Muscle layer of duodenum (tissue), 2 donors: ENCODE data around the gene OR52A5.

Experiments used
- H3K27ac ChIP-seq: one replicate; pipeline ENCODE4 v1.7.0; 2013; ENCODE audit warnings: mild to moderate bottlenecking, low read length
- H3K27me3 ChIP-seq: one replicate; pipeline ENCODE4 v1.7.0; 2013; ENCODE audit warnings: low read depth, mild to moderate bottlenecking, control low read depth, low read length
- H3K36me3 ChIP-seq, 2 donors: one replicate each; pipeline ENCODE4 v1.7.0; 2013; ENCODE audit warnings: low read length in 2 of 2, control low read depth in 1 of 2, mild to moderate bottlenecking in 1 of 2; ENCODE audit not compliant: insufficient read depth in 2 of 2, control insufficient read depth in 1 of 2
- H3K4me1 ChIP-seq, 2 donors: one replicate each; pipeline ENCODE4 v1.7.0; 2013; ENCODE audit warnings: low read length in 2 of 2, mild to moderate bottlenecking in 2 of 2, control low read depth in 1 of 2, moderate library complexity in 1 of 2; ENCODE audit not compliant: insufficient read depth in 2 of 2, control insufficient read depth in 1 of 2
- H3K4me3 ChIP-seq, 2 donors: one replicate each; pipeline ENCODE4 v1.7.0; 2013; ENCODE audit warnings: low read length in 2 of 2, low read depth in 1 of 2, mild to moderate bottlenecking in 1 of 2
- H3K9me3 ChIP-seq, 2 donors: one replicate each; pipeline ENCODE4 v1.7.0; 2013; ENCODE audit warnings: low read length in 2 of 2, control low read depth in 1 of 2, mild to moderate bottlenecking in 1 of 2; ENCODE audit not compliant: control insufficient read depth in 1 of 2
- donor health status: healthy.

OR52A5 gene

DNA sequence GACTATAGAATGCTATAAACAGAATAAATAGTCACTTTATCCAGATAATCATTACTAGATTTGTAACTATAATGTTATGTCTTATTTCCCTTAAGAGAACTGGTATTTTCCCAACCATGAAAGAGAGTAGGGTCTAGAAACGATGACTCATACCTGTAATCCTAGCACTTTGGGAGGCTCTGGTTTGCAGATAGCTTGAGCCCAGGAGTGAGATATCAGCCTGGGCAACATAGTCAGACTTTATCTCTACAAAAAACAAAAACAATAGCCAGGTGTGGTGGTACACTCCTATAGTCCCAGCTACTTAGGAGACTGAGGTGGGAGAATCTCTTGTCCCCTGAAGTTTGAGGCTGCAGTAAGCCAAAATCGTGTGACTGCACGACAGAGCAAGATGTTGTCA is 30.9 kb downstream of the OR52A5 start:
- Histone ChIP-seq H3K27me3 (no peaks in the 10 kb centered on the region), H3K27ac (no peak overlapping the region), H3K4me1 (no peaks in the 10 kb centered on the region), H3K9me3 (no peaks in the 10 kb centered on the region), H3K4me3 (no peak overlapping the region), H3K36me3 (no peaks in the 10 kb centered on the region)

- H3K36me3 ChIP-seq = no peaks in the 10 kb centered on the region
- no peaks in the 10 kb centered on the region for H3K4me1 ChIP-seq
- H3K4me3 ChIP-seq = no peak overlapping the region
- no peaks in the 10 kb centered on the region for H3K27me3 ChIP-seq
- no peak overlapping the region for H3K27ac ChIP-seq
- no peaks in the 10 kb centered on the region for H3K9me3 ChIP-seq
These were observed 35.1 kb downstream of the OR52A5 start for GRCh38 chr11:5103066-5103465.

DNA sequence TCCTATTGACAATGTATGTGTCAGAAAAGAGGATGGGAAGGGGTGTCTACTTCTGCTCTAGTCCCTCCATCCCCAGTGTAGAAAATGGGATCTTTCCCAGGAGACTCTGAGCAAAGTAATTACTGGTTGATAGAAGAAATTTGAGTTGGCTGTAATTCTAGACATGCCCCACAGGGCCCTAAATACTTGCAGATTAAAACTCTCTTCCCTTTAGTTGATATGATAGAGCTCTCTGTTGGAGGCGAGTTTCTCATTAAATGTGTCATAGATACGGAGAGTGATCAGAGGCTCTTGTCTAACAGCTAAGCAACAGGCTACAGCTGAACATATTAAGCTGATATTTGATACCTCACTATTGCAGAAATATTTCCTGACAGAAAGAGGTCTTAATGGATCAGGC is 35.9 kb downstream of the OR52A5 start:
- Histone ChIP-seq H3K36me3 (no peaks in the 10 kb centered on the region), H3K27ac (no peak overlapping the region), H3K4me3 (no peak overlapping the region), H3K27me3 (no peaks in the 10 kb centered on the region), H3K9me3 (no peaks in the 10 kb centered on the region), H3K4me1 (no peaks in the 10 kb centered on the region)

DNA sequence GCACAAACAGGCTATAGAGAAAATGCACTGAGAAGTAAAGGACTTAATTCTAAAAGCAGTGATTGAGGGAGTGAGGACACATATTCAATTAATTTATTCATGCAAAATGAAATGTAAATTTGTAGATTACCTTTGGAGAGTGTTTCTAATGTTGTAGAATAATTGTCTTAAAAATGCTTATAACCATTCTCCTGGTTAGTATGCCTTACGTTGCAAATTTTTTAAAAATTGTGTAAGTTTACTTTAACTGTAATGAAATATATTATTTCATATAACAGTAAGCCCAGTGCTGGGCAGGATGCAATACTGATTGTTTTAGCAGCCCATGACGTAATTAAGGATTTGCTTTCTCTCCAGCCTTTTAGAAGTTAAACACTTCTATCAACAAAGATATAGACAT is 42.1 kb downstream of the OR52A5 start:
- H3K27me3 ChIP-seq = no peaks in the 10 kb centered on the region
- no peaks in the 10 kb centered on the region for H3K4me1 ChIP-seq
- H3K36me3 ChIP-seq = no peaks in the 10 kb centered on the region
- H3K27ac ChIP-seq = no peak overlapping the region
- H3K9me3 ChIP-seq = no peaks in the 10 kb centered on the region
- no peak overlapping the region for H3K4me3 ChIP-seq

DNA sequence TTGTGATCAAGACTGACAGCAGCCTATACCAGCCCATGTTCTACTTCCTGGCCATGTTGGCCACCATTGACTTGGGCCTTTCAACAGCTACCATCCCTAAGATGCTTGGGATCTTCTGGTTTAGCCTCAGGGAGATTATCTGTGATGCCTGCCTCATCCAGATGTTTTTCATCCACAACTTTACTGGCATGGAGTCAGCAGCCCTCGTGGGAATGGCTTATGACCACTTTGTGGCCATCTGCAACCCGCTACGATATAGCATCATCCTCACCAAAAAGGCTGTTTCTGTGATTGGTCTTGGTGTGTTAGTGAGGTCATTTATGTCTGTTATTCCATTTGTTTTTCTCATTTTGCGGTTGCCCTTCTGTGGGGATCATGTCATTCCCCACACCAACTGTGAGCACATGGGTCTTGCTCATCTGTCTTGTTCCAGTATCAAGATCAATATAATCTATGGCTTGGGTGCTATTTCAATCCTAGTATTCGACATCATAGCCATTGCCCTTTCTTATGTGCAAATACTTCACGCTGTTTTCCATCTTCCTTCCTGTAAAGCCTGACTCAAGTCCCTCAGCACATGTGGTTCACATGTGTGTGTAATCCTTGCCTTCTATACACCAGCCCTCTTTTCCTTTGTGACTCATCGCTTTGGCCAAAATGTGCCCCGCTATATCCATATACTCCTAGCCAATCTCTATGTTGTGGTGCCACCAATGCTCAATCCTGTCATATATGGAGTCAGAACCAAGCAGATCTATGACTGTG is 45.2 kb downstream of the OR52A5 start:
- no peaks in the 10 kb centered on the region for H3K27me3 ChIP-seq
- H3K27ac ChIP-seq = no peak overlapping the region
- no peaks in the 10 kb centered on the region for H3K9me3 ChIP-seq
- H3K4me3 ChIP-seq = no peak overlapping the region
- no peaks in the 10 kb centered on the region for H3K4me1 ChIP-seq
- no peaks in the 10 kb centered on the region for H3K36me3 ChIP-seq

DNA sequence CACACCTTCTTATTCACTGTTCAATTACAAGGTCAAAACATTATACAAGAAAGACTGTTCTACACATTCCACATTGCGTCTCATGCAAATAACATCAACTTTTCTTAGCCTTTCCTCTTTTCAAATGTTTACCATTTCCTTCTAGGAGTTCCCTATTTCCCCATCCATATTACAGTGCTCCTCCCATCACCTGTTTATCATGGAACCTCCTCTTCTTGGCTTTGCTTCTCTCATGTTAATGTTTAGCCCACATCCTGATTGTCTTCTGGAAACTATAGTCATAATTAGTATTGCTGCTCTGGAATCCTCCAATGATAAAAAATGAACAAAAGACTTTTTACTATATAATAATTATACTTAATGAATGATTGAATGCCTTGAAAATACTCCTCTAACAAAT is 47.5 kb downstream of the OR52A5 start:
- no peaks in the 10 kb centered on the region for H3K36me3 ChIP-seq
- no peak overlapping the region for H3K4me3 ChIP-seq
- H3K9me3 ChIP-seq = no peaks in the 10 kb centered on the region
- no peaks in the 10 kb centered on the region for H3K4me1 ChIP-seq
- no peak overlapping the region for H3K27ac ChIP-seq
- no peaks in the 10 kb centered on the region for H3K27me3 ChIP-seq

GRCh38 chr11:5088556-5088955 is 49.6 kb downstream of the OR52A5 start:
- Histone ChIP-seq H3K4me1 (no peaks in the 10 kb centered on the region), H3K9me3 (no peaks in the 10 kb centered on the region)

GRCh38 chr11:5083602-5084001 is 54.6 kb downstream of the OR52A5 start:
- H3K27me3 ChIP-seq = no peaks in the 10 kb centered on the region
- no peaks in the 10 kb centered on the region for H3K4me1 ChIP-seq
- no peak overlapping the region for H3K4me3 ChIP-seq
- no peak overlapping the region for H3K27ac ChIP-seq
- no peaks in the 10 kb centered on the region for H3K36me3 ChIP-seq
- no peaks in the 10 kb centered on the region for H3K9me3 ChIP-seq

More at GRCh38 chr11:5088556-5088955, 49.6 kb downstream of the OR52A5 start:
- Histone ChIP-seq H3K36me3 (no peaks in the 10 kb centered on the region), H3K27me3 (no peaks in the 10 kb centered on the region), H3K27ac (no peak overlapping the region), H3K4me3 (no peak overlapping the region)

DNA sequence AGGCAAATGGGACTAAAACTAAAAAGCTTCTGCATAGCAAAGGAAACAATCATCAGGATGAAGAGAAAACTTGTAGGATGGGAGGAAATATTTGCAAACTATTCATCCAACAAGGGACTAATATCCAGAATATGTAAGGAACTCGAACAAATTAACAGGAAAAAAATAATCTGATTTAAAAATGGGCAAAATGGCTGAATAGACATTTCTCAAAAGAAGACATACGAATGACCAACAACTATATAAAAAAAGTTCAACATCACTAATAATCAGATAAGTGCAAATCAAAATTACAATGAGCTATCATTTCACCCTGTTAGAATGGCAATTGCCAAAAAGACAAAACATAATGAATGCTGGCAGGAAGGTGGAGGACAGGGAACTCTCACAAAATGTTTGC is 56.8 kb downstream of the OR52A5 start:
- H3K27me3 ChIP-seq = no peaks in the 10 kb centered on the region
- H3K4me3 ChIP-seq = no peak overlapping the region
- H3K9me3 ChIP-seq = no peaks in the 10 kb centered on the region
- H3K4me1 ChIP-seq = no peaks in the 10 kb centered on the region
- H3K36me3 ChIP-seq = no peaks in the 10 kb centered on the region
- no peak overlapping the region for H3K27ac ChIP-seq
